Kidney (tissue), 14 donors: Measurements from ENCODE around the gene SMPD3. TPM values are rescaled to one million over a fixed set of nuclear protein-coding genes. Genes with fewer than 3 reads are reported as not detected.

Experiments used
- DNase-seq, 5 donors: peaks; one replicate each; pipeline ENCODE4 v3.0.0-alpha.2; 2013 to 2020
- FAIRE-seq: peaks from 2 replicates; lab custom pipeline; 2012; peaks lifted over from hg19 to GRCh38; lab: Jason Lieb, UNC
- H3K27ac ChIP-seq, 2 donors: one replicate each; pipeline ENCODE4 v1.7.0; 2013; ENCODE audit warnings: low read depth in 2 of 2, low read length in 2 of 2, inconsistent platforms in 1 of 2
- H3K27me3 ChIP-seq: one replicate; pipeline ENCODE4 v1.7.1; 2013; ENCODE audit warnings: low read length, inconsistent platforms; ENCODE audit not compliant: control insufficient read depth, insufficient read depth
- H3K36me3 ChIP-seq, 3 donors: one replicate each; pipeline versions ENCODE4 v1.7.0 to v1.7.1; 2013; ENCODE audit warnings: low read length in 3 of 3, control low read depth in 1 of 3, inconsistent platforms in 1 of 3; ENCODE audit not compliant: insufficient read depth in 3 of 3, control insufficient read depth in 2 of 3
- H3K4me1 ChIP-seq, 3 donors: one replicate each; pipeline versions ENCODE4 v1.7.0 to v1.7.1; 2013; ENCODE audit warnings: low read length in 3 of 3, inconsistent platforms in 1 of 3, low read depth in 1 of 3; ENCODE audit not compliant: control insufficient read depth in 2 of 3, insufficient read depth in 2 of 3
- H3K4me3 ChIP-seq, 3 donors: one replicate each; pipeline versions ENCODE4 v1.7.0 to v1.8.1; 2013; ENCODE audit warnings: low read length in 3 of 3, control low read depth in 1 of 3, inconsistent platforms in 1 of 3
- H3K9ac ChIP-seq, 3 donors: one replicate each; pipeline versions ENCODE4 v1.7.0 to v1.7.1; 2013; ENCODE audit warnings: low read length in 3 of 3, control low read depth in 1 of 3, inconsistent platforms in 1 of 3
- H3K9me3 ChIP-seq, 3 donors: one replicate each; pipeline versions ENCODE4 v1.7.0 to v1.7.1; 2013; ENCODE audit warnings: low read length in 3 of 3, control low read depth in 1 of 3, inconsistent platforms in 1 of 3; ENCODE audit not compliant: control insufficient read depth in 2 of 3, insufficient read depth in 1 of 3
- intact Hi-C: fragments of 100-400 bp; cut with DNase I; formaldehyde crosslinking; loops from one replicate; pipeline ENCODE4 v1.11.1; 2022
- polyA plus RNA-seq: library from polyadenylated mRNA; stranded (reverse); fragments of 350-450 nt; fragmentation: Illumina TruSeq; extraction: RNeasy Lipid Tissue Mini Kit (QIAGEN cat#74804); gene quantifications from one replicate; pipeline ENCODE4 v1.2.3, GENCODE V29; 2014; ENCODE audit warnings: low read depth, low replicate concordance; ENCODE audit not compliant: insufficient read depth
- total RNA-seq: library from RNA; stranded (reverse); fragmentation: NEBNext Ultra II Directional; extraction: Animal tissue kit (Norgen Biotek cat#: 25700); gene quantifications from one replicate; pipeline ENCODE4 v1.2.1, GENCODE V29; 2021
- TF ChIP-seq, protein P1 (sequence below): IDR thresholded peaks from 3 replicates; pipeline ENCODE4 v1.5.1; 2012; ENCODE audit warnings: mild to moderate bottlenecking, moderate library complexity, borderline replicate concordance; ENCODE audit not compliant: insufficient read depth; ENCODE audit errors: extremely low read depth
- donor health status: control.
- donor health status: control.
- donor health status: control.
- donor health status: control.
- donor health status: control.
- donor health status: DM: yes; HTN: yes; CAD: no.
- donor health status: Normal renal cell carcinoma (clear cell type).

The SMPD3 gene
- total and polyA plus RNA-seq, 2 donors from 2014 or later: 0.28 to 0.72 TPM

DNA sequence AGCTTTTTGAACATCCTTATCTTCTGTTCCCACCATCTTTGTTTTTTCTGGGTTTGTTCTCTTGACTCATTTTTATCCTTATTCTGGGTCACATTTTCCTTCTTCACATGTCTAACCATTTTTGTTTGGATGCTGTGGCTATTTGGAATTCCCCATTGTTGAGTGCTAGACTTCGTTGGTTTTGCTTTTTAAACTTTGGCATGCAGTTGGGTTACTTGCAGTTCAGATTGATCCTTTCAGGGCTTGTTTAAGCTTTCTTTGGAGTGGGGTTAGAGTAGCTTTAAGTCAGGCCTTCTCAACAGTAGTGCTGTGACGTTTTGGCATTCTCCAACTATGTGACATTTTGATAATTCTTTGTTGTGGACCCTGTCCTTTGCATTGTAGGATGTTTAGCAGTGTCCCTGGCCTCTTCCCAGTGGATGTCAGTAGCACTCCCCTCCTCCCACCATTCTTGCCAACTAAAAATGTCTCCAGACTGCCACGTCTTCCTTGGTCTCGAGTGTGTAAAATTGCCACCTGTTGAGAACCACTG lies 116.4 kb downstream of the SMPD3 start:
- Histone ChIP-seq H3K4me3 (no peak overlapping the region), H3K36me3 (peaks cover 0 to 4% (median under 1%) of the 10 kb centered on the region in 3 donors), H3K27ac (peak overlapping the region; percentile 5 to 84), H3K9ac (no peak overlapping the region), H3K4me1 (peaks cover 8 to 12% (median 11%) of the 10 kb centered on the region in 3 donors), H3K27me3 (no peaks in the 10 kb centered on the region), H3K9me3 (no peaks in the 10 kb centered on the region)
- TF ChIP-seq, protein P1, sequence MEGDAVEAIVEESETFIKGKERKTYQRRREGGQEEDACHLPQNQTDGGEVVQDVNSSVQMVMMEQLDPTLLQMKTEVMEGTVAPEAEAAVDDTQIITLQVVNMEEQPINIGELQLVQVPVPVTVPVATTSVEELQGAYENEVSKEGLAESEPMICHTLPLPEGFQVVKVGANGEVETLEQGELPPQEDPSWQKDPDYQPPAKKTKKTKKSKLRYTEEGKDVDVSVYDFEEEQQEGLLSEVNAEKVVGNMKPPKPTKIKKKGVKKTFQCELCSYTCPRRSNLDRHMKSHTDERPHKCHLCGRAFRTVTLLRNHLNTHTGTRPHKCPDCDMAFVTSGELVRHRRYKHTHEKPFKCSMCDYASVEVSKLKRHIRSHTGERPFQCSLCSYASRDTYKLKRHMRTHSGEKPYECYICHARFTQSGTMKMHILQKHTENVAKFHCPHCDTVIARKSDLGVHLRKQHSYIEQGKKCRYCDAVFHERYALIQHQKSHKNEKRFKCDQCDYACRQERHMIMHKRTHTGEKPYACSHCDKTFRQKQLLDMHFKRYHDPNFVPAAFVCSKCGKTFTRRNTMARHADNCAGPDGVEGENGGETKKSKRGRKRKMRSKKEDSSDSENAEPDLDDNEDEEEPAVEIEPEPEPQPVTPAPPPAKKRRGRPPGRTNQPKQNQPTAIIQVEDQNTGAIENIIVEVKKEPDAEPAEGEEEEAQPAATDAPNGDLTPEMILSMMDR: no peak
- no peak for FAIRE-seq
- DNase-seq: peak in 2 of 5 donors; percentile 12 to 13
- intact Hi-C loops: no loop called here

DNA sequence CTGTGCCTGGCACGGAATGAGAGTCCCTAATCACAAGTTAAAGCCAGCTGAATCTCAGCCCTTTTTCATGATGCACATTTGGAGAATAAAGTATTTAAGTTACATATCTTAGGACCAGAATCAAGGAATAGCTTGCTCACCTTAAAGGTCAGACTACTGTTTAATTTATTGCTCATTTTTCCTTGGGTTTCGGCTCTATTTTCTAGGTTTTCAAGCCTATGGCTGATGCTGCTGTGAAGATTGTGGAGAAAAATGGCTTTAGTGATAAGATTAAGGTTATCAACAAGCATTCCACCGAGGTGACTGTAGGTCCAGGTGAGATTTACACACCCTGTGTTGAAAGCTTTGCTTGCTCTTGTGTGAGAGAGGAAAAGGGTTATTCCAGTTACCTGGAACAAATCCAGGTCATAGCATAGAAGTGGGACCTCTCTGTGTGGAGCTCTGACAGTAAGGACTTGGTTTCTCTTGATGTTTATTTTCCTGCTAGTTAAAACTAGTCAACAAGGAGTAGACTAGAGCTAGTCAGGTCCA lies 119.4 kb downstream of the SMPD3 start:
- peaks cover 8 to 12% (median 11%) of the 10 kb centered on the region in 3 donors for H3K4me1 ChIP-seq
- intact Hi-C loops: loop anchor here (5.0 kb wide), 1 partner anchor 87 kb away; no protein-coding TSS in a partner anchor
- H3K9me3 ChIP-seq: no peaks in the 10 kb centered on the region

DNA sequence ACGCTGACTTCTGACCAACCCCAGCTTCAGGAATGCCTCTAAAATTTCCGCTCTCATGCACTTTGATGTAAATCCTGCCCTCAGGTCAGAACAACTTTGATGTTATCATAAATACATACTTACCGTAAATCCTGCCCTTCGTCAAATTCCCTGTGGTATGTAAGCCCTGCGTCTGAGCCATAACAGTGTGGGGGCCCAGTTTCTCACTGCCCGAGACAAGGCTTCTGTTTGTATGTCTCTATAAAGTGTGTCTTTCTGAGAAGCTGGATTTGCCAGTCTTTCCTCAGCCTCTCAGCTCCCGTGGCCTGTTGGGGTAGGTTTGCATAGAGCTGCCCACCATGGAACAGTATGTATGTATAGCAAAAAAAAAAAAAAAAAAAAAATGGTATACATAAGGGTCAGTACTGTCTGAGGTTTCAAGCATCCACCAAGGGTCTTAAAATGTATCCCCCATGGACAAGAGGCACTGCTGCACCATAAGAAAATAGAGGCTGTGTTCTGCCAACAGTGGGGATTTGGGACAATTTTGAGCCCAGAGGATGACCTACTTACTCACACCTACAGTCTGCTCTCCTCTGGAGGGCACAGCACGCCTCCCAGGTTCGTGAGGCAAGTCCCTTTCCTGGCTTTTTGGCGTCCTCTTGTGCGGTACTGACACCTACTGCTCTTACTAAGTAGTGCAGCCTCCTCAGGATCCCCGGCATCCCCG lies 120.0 kb downstream of the SMPD3 start:
- H3K27me3 ChIP-seq: no peaks in the 10 kb centered on the region
- no peaks in the 10 kb centered on the region for H3K9me3 ChIP-seq
- FAIRE-seq: no peak
- peaks cover 8 to 12% (median 11%) of the 10 kb centered on the region in 3 donors for H3K4me1 ChIP-seq
- intact Hi-C loops: loop anchor here (5.0 kb wide), 1 partner anchor 86 kb away; no protein-coding TSS in a partner anchor
- TF ChIP-seq, protein P1: peak; percentile 98
- peak overlapping the region in 1 of 2 donors; percentile 12 for H3K27ac ChIP-seq
- H3K4me3 ChIP-seq: no peak overlapping the region
- H3K36me3 ChIP-seq: peaks cover 10 to 16% (median 11%) of the 10 kb centered on the region in 3 donors
- no peak overlapping the region for H3K9ac ChIP-seq
- peak; percentile 83 to 92 (median 85) for DNase-seq

More for the DNA sequence above, 119.4 kb downstream of the SMPD3 start:
- H3K9ac ChIP-seq: no peak overlapping the region
- FAIRE-seq (no peak), DNase-seq (no peak)
- no peak overlapping the region for H3K27ac ChIP-seq
- TF ChIP-seq, protein P1: no peak
- no peaks in the 10 kb centered on the region for H3K27me3 ChIP-seq
- peaks cover 10 to 16% (median 11%) of the 10 kb centered on the region in 3 donors for H3K36me3 ChIP-seq
- no peak overlapping the region for H3K4me3 ChIP-seq
